ACHN (cell line): ENCODE measurements around the gene HSDL1.
"Not testable (repeated sequence)": the region's sequence is repeated elsewhere in the genome, so short reads cannot be mapped to it uniquely, and the experiment has no call there.

Source experiments
- DNase-seq: peaks from one replicate; pipeline ENCODE4 v3.0.0-alpha.2; 2015
- in situ Hi-C: cut with HindIII; loops from 2 replicates; pipeline ENCODE4 v1.10.0; 2017; ENCODE audit warnings: low sequenced_read_pairs, low pct_ligation_motif_present, low pct_unique_long_range_greater_than_20kb

The HSDL1 gene

DNA sequence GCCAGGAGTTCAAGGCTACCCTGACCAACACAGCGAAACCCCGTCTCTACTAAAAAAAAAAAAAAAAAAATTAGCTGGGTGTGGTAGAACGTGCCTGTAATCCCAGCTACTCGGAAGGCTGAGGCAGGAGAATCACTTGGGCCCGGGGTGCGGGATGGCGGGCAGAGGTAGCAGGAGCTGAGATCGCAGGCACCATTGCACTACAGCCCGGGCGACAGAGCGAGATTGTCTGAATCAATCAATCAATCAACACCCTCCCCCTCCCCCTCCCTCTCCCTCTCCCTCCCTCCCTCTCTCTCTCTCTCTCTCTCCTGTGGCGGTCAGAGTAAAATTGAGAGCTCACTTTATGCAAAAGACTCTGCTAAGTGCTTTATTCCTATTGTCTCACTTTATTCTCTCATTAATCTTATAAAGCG is 1.2 kb downstream of the HSDL1 start:
- DNase-seq, result no peak
- in situ Hi-C loops, result no loop called here

GRCh38 chr16:84143081-84143480 is 1.9 kb downstream of the HSDL1 start:
- in situ Hi-C loops, result no loop called here
- DNase-seq, result no peak

- in situ Hi-C loops, result no loop called here
- DNase-seq, result peak; percentile 20
Measured at GRCh38 chr16:84141143-84141670, 3.8 kb downstream of the HSDL1 start.

DNA sequence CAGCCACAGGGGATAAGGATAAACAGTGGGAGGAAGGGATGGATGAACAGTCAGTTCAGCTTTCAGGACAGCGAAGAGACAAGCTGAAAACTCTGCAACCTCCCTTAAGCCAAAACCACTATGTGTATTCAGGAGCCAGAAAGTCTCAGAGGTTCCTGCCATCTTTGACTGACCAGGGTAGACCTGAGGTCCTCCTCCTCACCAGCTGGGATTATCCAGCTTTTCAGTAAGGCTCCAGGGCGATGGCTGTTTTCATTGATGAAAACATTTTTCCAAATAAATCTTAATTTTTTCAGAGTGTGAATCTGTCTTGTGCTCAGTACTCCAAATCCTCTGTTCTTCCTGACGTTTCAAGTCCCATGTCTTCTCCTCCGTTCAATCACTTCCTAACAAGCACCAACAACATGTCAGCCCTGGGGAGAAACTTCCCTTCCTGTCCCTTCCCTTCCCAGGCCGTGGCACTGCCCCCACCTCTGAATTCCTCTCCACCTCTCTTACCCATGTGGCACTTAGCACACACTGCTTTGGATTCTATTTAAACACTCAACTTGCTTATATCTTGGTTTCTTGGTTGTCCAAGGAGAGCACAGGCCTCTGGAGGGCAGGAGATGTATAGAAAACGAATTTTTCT is 5.2 kb downstream of the HSDL1 start:
- DNase-seq, result no peak
- in situ Hi-C loops, result no loop called here

GRCh38 chr16:84138824-84139627 is 6.0 kb downstream of the HSDL1 start:
- in situ Hi-C loops, result no loop called here
- DNase-seq, result no peak

DNA sequence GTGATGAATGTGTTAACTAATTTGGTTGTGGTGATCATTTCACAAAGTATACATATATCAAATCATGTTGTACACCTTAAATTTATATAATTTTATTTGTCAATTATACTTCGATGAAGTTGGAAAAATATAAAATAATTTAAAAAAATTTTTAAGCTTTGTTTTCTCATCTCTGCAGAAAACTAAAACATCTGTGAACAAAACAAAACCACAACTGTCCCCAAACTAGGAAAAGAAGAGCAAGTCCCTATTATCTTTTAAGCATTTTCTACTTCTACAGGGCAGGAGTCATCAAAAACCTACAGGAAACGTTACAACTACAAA is 6.5 kb downstream of the HSDL1 start:
- DNase-seq, result no peak
- in situ Hi-C loops, result no loop called here

DNA sequence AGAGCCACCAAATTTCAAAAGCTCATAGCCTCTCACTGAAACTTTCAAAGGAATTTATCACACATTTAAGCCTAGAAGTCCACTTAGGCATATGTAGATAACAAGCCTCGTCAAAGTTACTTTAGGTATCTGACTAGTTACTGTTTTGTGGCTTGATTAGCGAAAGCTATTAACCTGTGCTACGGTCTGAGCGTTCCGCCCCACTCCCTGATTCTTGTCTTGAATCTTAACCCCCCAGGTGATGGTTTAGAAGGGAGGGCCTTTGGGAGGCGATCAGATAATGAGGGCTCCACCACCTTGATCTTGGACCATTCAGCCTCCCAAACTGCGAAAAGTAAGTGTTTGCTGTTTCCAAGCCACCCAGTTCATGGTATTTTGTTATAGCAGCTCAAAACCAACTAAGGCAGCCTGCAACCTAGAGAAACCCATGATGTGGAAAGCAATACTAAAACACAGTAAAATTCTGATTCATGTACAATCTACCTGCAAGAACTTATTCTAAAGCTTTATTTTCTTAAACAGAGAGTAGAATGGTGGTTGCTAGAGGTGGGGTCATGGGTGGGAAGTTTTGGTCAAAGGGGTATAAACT is 7.1 kb downstream of the HSDL1 start:
- in situ Hi-C loops, result no loop called here
- no peak for DNase-seq

DNA sequence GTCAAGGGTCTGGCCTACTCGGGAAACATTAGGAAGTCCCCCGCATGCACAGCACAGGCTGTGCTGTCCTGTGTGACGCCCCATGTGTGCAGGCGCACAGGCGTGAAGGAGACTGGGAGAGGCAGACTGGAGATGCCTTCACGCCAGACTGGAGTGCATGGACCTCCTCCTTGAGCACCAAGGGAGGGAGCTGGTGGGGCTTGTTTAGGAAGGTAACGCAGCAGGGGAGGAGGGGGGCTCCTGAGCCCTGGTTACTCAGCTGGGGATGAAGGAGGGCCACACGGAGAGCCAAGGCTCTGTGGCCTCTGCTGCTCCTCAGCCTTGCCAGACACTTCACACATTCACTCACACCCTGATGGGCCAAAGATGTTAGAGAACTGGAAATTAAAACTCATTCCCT is 7.7 kb downstream of the HSDL1 start:
- DNase-seq, result no peak
- in situ Hi-C loops, result no loop called here

DNA sequence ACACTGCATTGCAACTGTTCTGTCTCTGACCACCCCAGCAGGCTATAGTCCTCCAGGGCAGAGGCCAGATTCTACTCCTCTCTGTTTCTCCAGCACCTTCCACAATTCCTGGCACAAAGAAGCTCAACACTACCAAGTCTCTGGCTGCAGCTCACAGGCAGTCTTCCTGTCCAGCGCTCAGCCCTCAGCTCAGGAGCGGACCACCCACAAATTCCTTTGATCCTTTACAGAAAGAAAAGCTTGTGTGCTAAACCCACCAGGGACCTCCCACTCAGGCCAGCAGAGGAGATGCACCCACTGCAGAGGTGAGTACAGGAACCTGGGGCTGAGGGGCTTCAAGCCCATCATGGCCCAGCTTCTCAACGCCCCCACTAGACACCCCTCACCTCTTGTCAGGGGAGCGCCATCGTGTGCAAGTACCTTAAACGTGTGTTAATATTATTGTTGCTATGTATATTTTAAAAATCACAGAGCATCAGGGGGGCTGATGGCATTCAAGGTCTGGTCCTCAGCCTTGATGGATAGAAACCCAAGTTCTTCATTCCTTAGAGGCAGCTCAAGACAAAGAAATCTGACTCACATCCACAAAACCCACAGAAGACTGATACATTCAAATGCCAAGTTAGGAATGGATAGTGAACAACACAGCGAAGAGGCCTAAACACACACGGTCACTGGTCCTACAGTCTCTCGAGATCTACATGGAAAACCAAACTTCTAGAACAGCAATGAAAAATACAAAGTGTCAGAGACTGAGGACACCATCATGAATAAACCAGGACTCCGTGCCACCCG is 8.4 kb downstream of the HSDL1 start:
- no peak for DNase-seq
- in situ Hi-C loops, result no loop called here

- in situ Hi-C loops, result no loop called here
- no peak for DNase-seq
Measured at GRCh38 chr16:84132527-84133285, 12.3 kb downstream of the HSDL1 start.

DNA sequence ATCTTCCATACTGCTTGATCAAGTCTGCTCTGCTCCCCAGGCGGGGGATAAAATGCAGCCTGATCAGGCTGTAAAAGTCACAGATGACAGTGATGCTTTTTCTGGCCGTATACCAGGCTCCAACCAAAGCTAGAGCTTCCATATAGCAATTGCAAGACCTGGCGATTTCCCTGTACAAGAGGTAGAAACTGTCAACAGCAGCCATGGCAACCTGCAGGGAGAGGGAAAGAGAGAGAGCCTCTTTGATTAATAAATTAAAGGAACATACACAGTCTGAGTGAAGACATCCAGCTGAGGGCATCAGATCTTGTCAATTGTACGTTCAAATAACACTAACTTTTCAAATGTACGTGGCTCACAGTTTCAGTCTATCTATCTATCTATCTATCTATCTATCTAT is 13.9 kb downstream of the HSDL1 start:
- in situ Hi-C loops, result no loop called here

DNA sequence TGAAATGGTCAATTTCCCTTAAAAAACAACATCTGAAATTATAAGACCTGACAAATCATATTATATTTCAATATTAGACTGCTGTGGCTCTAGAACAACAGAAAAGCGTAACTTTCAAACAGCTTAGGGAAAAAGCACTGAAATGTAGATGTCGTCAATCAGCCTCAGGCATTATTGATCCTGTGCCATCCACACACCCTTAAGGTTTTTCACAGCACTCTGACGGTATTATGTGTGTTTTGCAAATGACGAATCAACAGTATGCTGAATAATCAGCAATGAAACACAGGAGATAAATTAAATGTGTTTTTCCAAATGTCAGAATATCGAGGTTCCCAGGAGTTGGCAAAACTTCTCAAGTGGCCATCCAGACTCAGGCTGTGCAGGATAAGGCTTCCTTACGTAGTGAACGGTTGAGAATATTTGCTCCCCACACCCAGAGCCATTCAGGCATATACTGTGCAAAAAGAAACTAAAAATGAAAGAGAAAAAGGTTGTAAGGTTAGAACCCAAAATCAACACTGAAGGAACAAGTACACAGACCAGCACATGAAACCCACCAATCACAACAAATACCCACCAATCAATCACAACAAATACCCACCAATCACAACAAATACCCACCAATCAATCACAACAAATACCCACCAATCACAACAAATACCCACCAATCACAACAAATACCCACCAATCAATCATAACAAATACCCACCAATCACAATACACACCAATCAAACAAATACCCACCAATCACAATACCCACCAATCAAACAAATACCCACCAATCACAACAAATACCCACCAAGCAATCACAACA is 20.5 kb downstream of the HSDL1 start:
- in situ Hi-C loops, result no loop called here

More for the DNA sequence above, 13.9 kb downstream of the HSDL1 start:
- no peak for DNase-seq

GRCh38 chr16:84121007-84121406 is 24.0 kb downstream of the HSDL1 start:
- no peak for DNase-seq
- in situ Hi-C loops, result no loop called here

More for the DNA sequence above, 20.5 kb downstream of the HSDL1 start:
- DNase-seq, result no peak

DNA sequence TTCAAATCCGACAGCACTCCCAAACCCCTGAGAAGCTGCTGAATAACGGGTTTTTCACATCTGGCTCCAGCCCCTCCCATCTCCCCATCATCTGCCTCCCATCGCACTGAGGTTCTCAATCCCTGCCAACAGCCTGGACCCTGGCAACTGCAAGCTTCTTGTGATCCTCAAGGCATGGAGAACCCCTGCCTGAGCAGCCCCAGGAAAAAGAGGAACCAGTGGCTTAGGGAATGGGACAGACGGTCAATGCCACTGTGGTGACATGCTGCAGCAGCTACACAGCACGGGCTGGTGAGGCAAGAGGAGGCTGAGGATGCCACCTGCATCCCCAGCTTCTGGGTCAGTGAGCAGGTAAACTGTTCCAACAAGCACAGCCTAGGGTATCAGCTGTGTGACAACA is 25.0 kb downstream of the HSDL1 start:
- DNase-seq, result no peak
- in situ Hi-C loops, result no loop called here

GRCh38 chr16:84119368-84119767 is 25.6 kb downstream of the HSDL1 start:
- DNase-seq, result no peak
- in situ Hi-C loops, result no loop called here

DNA sequence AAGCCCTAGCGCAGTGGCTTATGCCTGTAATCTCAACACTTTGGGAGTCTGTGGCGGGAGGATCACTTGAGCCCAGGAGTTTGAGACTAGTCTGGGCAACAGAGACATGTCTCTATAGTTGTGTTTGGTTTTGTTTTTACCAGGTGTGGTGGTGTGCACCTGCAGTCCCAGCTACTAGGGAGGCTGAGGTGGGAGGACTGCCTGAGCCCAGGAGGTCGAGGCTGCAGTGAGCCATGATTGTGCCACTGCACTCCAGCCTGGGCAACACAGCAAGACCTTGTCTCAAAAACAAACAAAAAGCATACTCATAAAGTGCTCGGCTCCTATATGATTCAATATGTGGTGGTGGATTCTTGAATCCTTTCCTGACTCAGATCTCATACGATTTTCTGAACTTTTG is 26.7 kb downstream of the HSDL1 start:
- DNase-seq, in situ Hi-C loops: not testable (repeated sequence)

DNA sequence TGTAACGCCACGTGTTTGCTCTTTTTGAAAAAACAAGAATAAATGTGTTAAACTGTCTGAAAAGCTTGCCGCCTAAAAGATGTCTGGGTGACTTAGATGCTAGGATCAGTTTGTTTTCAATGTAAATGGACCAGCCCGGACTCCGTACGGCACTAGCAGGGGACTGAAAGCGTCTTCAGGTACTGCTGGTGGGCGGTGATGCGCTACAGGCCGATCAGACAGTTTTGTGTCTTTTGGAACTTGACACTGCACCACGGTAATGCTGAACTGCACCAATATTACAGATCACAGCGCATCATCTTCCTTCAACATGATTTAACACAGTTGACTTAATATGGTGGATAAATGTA is 27.5 kb downstream of the HSDL1 start:
- in situ Hi-C loops, result no loop called here
- DNase-seq, result no peak
